Right ventricle myocardium superior (tissue), 1 donor: ENCODE measurements around the gene KXD1. TPM values are rescaled to one million over a fixed set of nuclear protein-coding genes. Genes with fewer than 3 reads are reported as not detected.
"Not testable (repeated sequence)": the region's sequence is repeated elsewhere in the genome, so short reads cannot be mapped to it uniquely, and the experiment has no call there.

ENCODE experiments used
- ATAC-seq: fragments of 200-7000 bp; cut with Tn5 transposase; one replicate; pipeline ENCODE4 v1.9.1; 2020; ENCODE audit warnings: mild to moderate bottlenecking; ENCODE audit not compliant: poor library complexity
- DNase-seq: peaks from one replicate; pipeline ENCODE4 v3.0.0-alpha.2; 2020
- intact Hi-C: fragments of 100-400 bp; cut with DNase I; formaldehyde crosslinking; loops from one replicate; pipeline ENCODE4 v1.11.2; 2022
- total RNA-seq: library from RNA; stranded (reverse); fragmentation: NEBNext Ultra II Directional; extraction: Animal tissue kit (Norgen Biotek cat#: 25700); gene quantifications from one replicate; pipeline ENCODE4 v1.2.1, GENCODE V29; 2021
- donor health status: DM: no; HTN: yes; CAD: no; lungs with severe emphysema.

KXD1 gene
- total RNA-seq, 1 donor from 2014 or later = 44.4 TPM

DNA sequence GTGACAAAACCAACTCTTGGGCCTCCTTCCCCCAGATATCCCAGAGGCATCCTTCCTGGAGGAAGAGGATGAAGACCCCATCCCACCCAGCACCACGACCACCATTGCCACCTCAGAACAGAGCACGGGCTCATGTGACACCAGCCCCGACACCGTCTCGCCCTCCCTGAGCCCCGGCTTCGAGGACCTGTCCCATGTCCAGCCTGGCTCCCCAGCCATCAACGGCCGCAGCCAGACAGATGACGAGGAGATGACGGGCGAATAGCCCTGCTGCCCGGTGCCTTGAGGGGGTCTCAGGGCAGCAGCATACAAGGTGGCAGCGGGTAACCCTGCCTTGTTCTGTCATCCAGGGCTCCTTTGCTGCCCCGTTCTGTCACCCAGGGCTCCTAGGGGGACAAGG lies 10.7 kb downstream of the KXD1 start:
- DNase-seq = no peak
- intact Hi-C loops = no loop called here
- no peak for ATAC-seq

DNA sequence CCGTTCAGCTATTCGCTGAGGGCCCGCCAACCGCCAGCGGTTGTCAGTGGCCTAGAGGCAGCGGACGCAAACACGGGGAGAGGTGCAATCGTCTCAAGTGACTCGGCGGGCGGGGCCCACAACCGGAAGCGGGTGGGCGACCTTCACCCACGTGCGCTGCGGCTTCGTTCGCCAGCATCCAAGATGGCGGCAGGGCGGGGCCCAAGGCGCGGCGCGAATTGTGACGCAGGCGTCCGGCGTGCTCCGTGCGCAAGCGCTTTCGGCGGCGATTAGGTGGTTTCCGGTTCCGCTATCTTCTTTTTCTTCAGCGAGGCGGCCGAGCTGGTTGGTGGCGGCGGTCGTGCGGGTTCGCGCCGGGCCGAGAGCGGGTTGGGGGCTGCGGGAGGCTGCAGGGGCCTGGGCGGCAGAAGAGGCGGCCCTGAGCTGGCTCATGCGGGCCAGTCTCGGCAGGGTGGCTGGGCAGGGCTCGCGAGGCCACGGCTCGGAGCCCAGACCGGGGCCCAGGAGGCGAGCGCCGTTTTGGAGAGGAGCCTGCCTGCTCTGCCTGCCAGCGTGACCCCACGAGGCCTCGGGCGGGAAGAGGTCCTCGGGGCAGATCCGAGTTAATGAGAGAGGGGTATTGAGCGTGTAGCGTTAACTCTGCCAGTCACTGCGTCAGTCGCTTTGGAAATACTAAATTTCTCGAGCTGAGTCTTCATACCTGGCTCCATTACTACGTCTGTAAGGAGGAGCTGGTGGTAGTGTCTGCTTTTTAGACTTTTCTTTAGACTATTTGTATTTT lies 14.1 kb downstream of the KXD1 start, which contains the start of gene UBA52:
TSS of gene UBA52 (plus strand) at position 294 of the 781 bp plus-strand sequence. CDS start 1,444 bp downstream, outside the sequence.
- intact Hi-C loops = no loop called here
- DNase-seq (peak; percentile 99), ATAC-seq (peak; percentile 99)

DNA sequence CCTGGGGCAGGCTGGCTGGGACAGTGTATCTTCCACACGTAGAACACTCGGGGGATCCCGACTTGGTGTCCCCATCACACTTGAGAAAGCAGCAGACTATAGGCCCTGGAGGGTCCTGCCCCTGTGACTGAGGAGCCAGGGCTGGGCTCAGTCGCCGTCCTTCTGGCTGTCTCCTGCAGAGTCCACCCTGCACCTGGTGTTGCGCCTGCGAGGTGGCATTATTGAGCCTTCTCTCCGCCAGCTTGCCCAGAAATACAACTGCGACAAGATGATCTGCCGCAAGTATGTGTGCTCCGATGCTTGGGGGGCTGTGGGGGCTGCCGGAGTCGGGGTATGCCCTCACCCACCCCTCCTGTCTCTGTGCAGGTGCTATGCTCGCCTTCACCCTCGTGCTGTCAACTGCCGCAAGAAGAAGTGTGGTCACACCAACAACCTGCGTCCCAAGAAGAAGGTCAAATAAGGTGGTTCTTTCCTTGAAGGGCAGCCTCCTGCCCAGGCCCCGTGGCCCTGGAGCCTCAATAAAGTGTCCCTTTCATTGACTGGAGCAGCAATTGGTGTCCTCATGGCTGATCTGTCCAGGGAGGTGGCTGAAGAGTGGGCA lies 17.1 kb downstream of the KXD1 start:
- intact Hi-C loops = no loop called here

DNA sequence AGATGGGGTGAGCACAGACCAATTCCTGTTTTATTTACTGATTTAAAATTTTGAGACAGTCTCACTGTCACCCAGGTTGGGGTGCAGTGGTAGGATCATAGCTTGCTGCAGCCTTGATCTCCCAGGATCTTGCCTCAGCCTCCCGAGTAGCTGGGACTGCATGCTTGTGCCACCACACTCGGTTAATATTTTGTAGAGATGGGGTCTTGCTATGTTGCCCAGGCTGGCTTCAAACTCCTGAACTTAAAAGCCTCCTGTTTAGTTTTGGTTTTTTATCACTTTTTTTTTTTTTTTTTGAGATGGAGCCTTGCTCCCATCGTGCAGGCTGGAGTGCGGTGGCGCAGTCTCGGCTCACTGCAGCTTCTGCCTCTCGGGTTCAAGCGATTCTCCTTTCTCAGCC lies 18.7 kb downstream of the KXD1 start:
- no peak for DNase-seq
- ATAC-seq = no peak
- intact Hi-C loops = no loop called here

More for the DNA sequence above, 17.1 kb downstream of the KXD1 start:
- DNase-seq (no peak), ATAC-seq (no peak)

DNA sequence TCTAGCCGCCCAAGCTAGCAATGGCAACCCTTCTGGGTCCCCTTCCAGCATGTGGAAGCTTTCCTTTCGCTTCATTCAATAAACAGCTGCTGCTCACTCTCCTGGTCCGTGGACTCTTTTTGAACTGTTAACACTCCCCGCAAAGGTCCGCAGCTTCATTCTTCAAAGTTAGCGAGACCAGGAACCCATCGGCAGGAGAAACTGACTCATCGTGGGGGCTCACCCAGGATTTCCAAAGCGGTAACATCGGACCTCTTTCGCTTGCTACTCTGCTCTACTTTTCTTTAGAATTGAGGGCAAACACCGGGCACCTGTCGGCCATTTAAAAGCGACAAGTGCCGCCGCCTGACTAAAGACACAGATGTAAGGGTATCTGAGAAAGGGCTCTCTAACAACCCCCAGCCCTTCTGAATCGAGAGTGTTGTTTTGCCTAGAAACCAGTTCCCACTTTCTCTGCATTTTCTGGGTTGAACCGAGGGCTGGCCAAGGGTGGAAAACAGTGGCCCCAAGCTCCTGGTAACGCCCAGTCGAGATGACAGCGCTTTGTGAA lies 19.8 kb downstream of the KXD1 start:
- intact Hi-C loops = no loop called here
- no peak for ATAC-seq
- no peak for DNase-seq

DNA sequence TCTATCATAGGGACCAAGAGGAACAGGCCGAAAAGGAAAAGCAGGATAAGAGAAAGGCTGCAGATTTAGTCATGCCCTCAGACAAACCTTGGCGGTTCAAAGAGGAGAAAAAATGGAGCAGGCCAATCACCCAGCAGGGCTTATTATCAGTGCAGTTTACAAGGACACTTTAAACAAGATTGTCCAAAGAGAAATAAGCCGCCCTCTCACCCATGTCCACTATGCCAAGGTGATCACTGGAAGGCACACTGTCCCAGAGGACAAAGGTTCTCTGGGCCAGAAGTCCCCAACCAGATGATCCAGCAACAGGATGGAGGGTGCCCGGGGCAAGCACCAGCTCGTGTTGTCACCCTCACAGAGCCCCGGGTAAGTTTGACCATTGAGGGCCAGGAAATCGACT lies 22.6 kb downstream of the KXD1 start:
- DNase-seq (no peak), ATAC-seq (no peak)
- intact Hi-C loops = no loop called here

DNA sequence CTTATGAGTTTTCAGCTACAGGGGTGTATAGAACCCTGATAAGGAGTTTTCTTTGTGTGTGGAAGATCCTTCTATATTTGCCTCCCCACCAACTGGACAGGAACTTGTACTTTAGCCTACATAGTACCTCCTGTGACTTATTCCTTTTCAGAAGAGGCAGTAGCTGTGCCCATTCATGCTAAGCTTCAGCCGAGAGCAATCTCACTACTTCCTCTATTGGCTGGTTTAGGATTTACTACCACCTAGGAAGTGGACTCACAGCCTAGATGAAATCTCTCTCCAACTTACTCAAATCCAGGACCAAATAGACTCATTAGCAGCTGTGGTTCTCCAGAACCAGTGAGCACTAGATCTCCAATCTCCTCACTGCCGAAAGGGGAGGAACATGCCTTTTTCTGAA lies 28.6 kb downstream of the KXD1 start:
- no peak for ATAC-seq
- no peak for DNase-seq
- intact Hi-C loops = no loop called here

DNA sequence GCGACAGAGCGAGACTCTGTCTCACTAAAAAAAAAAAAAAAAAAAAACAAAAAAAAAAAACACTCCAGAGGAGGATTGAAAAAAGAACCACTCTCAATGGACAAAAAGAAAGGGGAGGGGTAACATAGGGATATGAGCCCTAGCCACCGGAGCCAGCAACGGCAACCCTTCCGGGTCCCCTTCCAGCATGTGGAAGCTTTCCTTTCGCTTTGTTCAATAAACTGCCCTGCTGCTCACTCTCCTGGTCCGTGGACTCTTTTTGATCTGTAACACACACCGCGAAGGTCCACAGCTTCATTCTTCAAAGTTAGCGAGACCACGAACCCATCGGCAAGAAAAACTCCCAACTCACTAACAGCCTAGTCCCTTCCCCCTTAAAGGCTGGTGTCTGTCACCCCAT lies 29.9 kb downstream of the KXD1 start:
- intact Hi-C loops = no loop called here
- ATAC-seq (no peak), DNase-seq (no peak)

DNA sequence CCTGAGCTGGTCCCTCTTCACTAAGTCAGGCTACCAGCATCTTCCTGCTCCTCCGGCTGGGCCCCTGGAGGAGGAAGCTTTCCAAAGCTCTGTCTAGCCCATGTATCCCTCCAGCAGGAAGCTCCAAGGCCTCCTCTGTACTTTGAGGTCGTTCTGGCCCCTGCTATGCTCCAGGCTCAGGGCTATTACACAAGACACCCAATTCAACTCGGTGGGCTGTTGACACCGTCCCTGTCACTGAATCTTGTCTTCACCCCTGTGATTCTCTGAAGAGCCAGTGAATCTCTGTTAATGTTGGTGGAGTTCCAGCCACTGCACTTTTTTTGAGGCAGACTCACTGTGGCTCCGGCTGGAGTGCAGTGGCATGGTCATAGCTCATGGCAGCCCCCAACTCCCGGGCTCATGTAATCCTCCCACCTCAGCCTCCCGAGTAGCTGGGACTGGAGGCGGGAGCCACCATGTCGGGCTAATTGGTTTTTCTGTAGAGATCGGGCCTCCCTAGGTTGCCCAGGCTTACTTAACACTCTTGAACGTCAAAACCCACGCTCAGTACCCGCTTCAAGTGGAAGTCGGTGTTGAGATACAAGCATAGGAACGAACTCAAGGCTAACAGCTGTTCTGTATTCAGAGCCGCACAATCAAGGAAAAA lies 30.4 kb downstream of the KXD1 start:
- ATAC-seq = no peak
- DNase-seq = no peak
- intact Hi-C loops = no loop called here

DNA sequence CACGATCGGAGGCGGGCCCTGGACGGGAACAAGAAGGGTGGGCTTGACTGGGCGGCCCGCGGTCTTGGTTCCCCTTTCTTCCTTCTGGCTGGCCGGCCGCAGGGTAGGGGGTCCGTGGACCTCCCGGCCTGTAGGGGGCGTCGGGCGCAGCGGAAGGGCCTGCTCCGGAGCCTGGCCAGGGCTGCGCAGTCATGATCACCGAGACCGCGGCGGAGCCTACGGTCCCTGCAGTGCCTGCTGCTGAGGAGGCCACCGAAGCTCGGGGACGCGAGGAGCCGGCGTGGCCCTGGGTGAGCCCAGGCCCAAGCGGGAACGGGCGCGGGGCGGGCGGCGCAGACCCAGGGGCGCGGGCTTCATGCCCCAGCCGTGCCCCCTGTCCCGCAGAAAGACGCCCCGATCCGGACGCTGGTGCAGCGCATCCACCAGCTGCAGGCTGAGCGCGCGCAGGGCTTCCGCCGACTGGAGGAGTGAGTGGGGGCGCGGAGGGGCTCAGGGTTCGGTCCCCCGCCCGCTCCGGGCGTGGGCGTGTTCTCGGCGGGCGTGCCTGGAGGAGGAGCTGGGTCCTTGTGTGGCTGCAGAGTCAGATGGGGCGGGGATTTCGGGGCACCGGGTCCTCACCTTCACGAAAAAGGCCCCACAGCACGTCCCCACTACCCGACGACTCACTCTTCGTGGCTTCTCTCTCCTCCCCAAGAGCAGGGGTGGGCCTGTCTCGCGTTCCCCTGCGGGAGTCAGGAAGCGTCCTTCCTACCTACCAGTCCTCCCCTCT lies 31.1 kb downstream of the KXD1 start, which contains the start of gene REX1BD:
TSS of gene REX1BD (plus strand) at position 188 of the 769 bp plus-strand sequence. CDS start at position 192, 4 bp downstream.
- intact Hi-C loops = no loop called here
- DNase-seq (peak; percentile 94), ATAC-seq (peak; percentile 92)

DNA sequence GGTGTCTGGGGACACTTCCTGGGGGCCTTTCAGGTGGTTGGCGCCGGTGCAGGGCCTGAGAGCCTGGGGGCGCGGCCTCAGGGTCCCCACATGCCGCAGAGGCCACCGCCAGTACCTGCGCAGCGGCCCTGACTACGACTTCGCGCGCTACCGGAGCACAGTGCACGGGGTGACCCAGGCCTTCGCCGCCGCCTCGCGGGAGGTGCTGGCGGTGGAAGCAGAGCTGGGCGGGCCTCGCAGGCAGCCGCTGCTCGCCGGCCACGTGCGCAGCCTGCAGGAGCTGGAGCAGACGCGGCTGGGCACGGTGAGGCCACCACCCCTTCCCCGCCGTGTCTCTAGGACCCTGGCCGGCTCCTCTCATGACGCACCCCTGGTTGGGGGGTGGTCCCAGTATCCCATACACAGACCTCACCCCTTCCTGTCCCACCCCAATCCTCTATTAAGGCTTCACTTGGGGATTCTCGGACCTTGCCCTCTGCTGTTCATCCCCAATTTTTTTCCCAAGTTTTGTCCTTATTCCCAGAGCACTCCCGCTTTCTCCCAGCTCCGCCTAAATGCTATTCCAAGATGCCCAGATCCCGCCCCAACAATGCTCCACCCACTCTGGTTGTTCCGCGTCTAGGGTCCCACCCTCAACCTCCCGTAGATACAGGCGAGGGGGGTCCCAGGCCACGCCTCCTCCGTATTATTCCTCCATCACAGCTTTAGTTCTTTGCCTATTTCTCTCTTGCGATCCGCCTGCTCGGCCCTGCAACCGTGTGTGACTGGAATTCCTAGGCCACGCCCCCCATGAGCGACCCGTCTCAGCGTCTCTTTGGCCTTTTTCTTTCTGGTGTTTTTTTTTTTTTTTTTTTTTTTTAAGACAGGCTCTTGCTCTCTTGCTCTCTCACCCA lies 32.0 kb downstream of the KXD1 start:
- peak; percentile 79 for DNase-seq
- ATAC-seq = peak; percentile 76
- intact Hi-C loops = no loop called here

DNA sequence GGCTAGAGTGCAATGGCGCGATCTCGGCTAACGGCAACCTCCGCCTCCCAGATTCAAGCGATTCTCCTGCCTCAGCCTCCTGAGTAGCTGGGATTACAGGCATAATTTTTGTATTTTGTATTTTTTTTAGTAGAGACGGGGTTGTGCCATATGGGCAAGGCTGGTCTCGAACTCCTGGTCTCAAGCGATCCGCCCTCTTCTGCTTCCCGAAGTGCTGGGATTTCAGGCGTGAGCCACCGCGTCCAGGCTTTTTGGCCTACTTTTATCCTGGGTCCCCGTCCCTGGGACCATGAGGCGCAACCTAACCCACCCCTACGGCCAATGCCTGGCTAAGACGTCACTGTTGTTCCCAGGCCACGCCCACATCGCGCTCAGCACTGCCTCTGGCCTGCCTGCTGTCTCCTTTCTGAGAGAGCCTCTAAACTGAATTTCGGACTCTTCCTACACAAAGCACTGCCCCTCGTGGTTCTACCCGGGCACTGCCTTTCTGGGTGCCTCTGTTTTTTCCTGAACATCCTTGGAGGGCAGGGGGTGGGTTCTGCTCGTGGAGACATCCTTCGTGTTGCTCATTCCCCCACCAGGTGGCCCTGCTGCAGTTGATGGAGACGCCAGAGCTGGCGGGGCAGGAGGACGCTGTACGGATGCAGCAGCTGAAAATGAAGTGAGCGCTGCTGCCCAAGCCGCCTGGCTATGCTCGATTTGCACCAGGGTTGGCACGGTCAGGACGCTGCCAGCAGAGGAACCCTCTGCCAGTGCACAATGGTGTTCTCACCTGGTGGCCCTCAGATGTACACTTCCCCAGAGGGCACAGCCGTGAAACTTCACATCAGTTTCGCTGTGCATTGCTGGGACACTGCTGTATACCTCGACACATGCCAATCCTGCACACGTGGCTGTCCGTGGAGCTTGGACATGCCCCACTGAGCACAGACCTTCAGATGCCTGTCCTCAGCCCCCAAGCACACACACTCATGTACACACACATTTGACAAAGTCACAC lies 32.9 kb downstream of the KXD1 start:
- intact Hi-C loops = no loop called here
- DNase-seq = peak; percentile 64
- ATAC-seq = no peak

DNA sequence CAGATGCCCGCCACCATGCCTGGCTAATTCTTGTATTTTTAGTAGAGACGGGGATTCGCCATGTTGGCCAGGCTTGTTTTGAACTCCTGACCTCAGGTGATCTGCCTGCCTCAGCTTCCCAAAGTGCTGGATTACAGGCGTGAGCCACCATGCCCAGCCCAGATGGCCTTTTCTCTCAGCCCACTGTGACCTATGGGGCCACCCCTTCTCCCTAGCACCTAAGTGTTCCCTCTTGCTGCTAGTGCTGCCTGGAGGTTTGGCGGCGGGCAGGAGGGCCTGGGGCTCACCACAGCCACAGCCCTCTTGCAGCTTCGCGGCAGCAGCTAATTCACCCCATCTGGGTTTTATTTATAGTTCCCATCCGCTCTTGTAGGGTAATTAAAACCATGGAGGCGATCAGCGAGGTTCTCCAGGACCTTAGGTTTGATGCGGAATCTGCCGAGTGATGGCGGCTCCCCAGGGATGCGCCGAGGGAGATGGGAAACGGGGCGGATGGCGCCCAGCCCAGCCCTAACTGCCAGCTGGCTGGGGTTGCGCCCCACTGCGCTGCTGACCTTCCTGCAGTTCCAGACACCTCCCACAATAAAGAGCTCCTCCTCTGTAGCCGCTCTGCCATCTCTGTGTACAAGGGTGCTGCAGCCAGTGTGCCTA lies 34.2 kb downstream of the KXD1 start:
- ATAC-seq (no peak), DNase-seq (no peak)
- intact Hi-C loops = no loop called here

DNA sequence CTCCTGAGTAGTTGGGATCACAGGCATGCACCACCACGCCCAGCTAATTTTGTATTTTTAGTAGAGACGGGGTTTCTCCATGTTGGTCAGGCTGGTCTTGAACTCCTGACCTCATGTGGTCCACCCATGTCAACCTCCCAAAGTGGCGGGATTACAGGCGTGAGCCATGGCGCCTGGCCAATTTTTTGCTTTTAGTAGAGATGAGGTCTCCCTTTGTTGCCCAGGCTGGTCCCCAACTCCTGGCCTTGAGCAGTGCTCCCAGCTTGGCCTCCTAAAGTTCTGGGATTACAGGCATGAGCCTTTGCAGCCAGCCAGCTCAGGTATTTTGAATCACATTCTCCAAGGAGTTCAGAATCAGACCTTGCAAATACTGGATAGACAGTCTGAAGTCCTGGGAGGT lies 35.1 kb downstream of the KXD1 start:
- ATAC-seq, DNase-seq, intact Hi-C loops: not testable (repeated sequence)

DNA sequence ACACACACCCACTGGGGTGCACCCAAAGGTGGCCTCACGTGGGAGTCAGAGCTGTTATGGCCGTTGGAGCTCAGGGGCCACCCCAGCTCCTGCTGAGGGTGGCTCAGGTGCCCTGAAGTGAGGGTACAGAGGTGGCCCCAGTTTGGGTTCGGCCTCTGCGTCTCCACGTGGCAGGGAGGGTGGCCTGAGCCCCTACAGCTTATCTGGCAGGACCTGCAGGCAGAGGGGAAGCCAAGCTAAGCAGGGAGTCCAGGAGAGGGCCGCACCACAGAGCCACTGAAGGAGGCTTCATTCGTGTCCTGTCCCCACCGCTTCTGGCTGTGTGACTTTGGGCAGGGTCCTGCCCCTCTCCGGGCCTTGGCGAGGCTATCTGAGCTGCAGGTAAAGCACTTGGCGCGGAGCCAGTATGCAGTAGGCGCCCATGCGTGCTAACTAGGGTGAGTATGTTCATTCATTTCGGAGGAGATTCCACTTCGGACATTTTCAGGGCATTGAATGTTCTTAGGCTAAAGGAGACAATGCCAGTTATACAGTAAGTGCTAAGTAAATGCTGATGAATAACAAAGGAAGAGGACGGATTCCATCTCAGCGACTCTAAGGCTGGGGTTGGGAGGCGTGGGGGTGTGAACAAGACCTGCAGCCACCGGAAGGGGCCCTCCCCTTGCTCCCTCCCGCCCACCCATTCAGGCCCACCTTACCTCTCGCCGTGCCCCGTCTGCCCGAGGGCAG lies 35.9 kb downstream of the KXD1 start:
- ATAC-seq (no peak), DNase-seq (no peak)
- intact Hi-C loops = no loop called here
